Measurements from ENCODE around the gene SLC11A2. TPM values are rescaled to one million over a fixed set of nuclear protein-coding genes. Genes with fewer than 3 reads are reported as not detected.

Gene SLC11A2
- total RNA-seq, 1 donor from 2014 or later = 41.1 TPM

DNA sequence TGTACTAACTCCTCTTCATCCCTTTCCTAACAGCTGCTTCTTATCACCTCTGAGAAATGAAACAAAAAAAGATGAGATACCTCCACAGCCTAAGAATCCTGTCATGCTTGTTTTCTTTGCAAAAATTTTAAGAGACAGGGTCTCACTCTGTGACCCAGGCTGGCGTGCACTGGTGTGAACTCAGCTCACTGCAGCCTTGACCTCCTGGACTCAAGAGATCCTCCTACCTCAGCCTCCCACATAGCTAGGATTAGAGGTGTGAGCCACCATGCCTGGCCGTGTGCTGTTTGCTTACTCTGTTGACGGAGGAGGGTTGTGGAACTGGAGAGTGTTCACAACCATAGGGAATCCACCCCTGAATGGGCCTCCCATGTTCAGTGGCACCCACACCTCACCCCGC lies 41.0 kb upstream of the SLC11A2 start:
- H3K27ac Mint-ChIP-seq (ENCODE audit: unreplicated experiment) = no peak overlapping the region
- DNase-seq = no peak
- TF ChIP-seq, protein P1, sequence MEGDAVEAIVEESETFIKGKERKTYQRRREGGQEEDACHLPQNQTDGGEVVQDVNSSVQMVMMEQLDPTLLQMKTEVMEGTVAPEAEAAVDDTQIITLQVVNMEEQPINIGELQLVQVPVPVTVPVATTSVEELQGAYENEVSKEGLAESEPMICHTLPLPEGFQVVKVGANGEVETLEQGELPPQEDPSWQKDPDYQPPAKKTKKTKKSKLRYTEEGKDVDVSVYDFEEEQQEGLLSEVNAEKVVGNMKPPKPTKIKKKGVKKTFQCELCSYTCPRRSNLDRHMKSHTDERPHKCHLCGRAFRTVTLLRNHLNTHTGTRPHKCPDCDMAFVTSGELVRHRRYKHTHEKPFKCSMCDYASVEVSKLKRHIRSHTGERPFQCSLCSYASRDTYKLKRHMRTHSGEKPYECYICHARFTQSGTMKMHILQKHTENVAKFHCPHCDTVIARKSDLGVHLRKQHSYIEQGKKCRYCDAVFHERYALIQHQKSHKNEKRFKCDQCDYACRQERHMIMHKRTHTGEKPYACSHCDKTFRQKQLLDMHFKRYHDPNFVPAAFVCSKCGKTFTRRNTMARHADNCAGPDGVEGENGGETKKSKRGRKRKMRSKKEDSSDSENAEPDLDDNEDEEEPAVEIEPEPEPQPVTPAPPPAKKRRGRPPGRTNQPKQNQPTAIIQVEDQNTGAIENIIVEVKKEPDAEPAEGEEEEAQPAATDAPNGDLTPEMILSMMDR (IDR thresholded peaks at IDR 0.05; ENCODE audit: partially characterized antibody, unreplicated experiment) = no peak
- no peaks in the 10 kb centered on the region for H3K36me3 Mint-ChIP-seq (ENCODE audit: unreplicated experiment)
- H3K4me3 Mint-ChIP-seq (ENCODE audit: unreplicated experiment) = no peak overlapping the region
- H3K27me3 Mint-ChIP-seq (ENCODE audit: unreplicated experiment) = peaks cover 2% of the 10 kb centered on the region
- no peaks in the 10 kb centered on the region for H3K4me1 Mint-ChIP-seq (ENCODE audit: low read depth, unreplicated experiment)
- H3K9me3 Mint-ChIP-seq (ENCODE audit: unreplicated experiment) = no peaks in the 10 kb centered on the region

DNA sequence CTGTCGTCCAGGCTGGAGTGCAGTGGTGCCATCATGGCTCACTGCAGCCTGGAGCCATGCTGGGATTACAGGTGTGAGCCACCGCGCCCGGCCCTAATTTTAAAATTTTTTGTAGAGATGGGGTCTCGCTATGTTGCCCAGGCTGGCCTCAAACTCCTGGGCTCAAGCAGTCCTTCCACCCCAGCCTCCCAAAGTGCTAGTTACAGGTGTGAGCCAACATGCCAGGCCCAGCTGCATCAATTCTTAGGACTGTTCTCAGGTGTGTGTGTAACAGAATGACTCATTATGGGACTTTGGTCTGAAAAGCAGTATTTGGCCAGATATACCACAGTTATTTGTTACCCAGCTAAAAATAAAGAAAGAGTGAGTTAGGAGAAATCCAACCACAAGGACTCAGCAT lies 39.3 kb upstream of the SLC11A2 start:
- Mint-ChIP-seq H3K27ac (ENCODE audit: unreplicated experiment) (no peak overlapping the region), H3K27me3 (ENCODE audit: unreplicated experiment) (no peaks in the 10 kb centered on the region), H3K4me3 (ENCODE audit: unreplicated experiment) (no peak overlapping the region), H3K4me1 (ENCODE audit: low read depth, unreplicated experiment) (no peaks in the 10 kb centered on the region), H3K9me3 (ENCODE audit: unreplicated experiment) (no peaks in the 10 kb centered on the region), H3K36me3 (ENCODE audit: unreplicated experiment) (no peaks in the 10 kb centered on the region)
- TF ChIP-seq, protein P1 (IDR thresholded peaks at IDR 0.05; ENCODE audit: partially characterized antibody, unreplicated experiment) = no peak
- no peak for DNase-seq

DNA sequence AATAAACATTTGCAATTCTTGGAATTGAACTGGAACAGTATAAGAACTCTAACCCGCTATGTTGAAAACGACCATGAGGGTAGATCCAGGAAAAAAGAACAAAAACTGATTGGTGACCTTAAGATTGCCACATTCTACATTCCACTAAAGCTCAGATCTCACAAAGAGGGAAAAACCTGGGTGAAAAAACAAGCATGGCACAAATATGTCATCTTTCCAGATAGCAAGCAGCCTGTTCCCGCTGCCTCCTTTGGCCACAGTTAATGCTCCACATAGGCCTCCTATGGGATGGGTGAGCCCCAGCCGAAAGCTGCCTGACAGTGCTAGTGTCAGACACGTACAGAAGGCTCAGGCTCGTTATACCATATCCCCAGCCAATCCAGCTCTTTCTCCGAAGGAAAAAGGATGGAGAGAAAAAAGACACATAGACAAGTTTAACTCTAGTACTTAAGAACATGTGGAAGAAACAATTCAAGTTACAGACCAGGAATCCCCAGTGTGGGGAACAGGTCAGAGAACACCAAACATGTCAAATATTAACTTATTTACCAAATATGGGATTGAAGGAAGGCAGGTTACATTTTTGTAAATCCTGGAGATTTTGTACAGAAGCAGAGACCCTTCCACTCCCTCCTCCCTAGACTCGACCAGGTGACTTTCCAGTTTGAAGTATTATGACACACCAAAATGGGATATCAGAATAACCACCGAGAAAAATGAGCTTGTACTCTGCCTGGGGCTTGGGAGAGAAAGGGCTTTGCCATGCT lies 36.6 kb upstream of the SLC11A2 start:
- H3K9me3 Mint-ChIP-seq (ENCODE audit: unreplicated experiment) = peaks cover 1% of the 10 kb centered on the region
- no peak overlapping the region for H3K4me3 Mint-ChIP-seq (ENCODE audit: unreplicated experiment)
- no peak for DNase-seq
- no peak overlapping the region for H3K27ac Mint-ChIP-seq (ENCODE audit: unreplicated experiment)
- H3K27me3 Mint-ChIP-seq (ENCODE audit: unreplicated experiment) = no peaks in the 10 kb centered on the region
- no peaks in the 10 kb centered on the region for H3K4me1 Mint-ChIP-seq (ENCODE audit: low read depth, unreplicated experiment)
- no peaks in the 10 kb centered on the region for H3K36me3 Mint-ChIP-seq (ENCODE audit: unreplicated experiment)
- TF ChIP-seq, protein P1 (IDR thresholded peaks at IDR 0.05; ENCODE audit: partially characterized antibody, unreplicated experiment) = no peak

DNA sequence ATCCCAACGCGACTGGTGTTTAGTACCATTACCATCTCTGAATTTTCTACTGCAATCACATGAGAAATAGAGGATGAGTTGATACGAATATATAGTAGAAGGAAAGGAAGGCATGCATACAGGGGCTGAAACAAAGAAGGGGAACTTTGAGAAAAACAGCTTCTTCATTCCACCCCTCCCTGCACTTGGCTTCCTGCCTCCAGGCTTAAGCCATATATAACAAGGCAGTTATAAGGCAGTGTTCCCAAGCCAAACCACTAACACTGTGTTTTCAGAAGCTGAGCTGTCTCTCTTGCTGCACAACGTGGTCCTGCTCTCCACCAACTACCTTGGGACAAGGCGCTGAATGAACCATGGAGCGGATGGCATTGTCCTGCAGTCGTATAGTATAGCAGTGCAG lies 32.9 kb upstream of the SLC11A2 start:
- H3K4me1 Mint-ChIP-seq (ENCODE audit: low read depth, unreplicated experiment) = no peaks in the 10 kb centered on the region
- no peaks in the 10 kb centered on the region for H3K27me3 Mint-ChIP-seq (ENCODE audit: unreplicated experiment)
- TF ChIP-seq, protein P1 (IDR thresholded peaks at IDR 0.05; ENCODE audit: partially characterized antibody, unreplicated experiment) = no peak
- no peaks in the 10 kb centered on the region for H3K36me3 Mint-ChIP-seq (ENCODE audit: unreplicated experiment)
- H3K4me3 Mint-ChIP-seq (ENCODE audit: unreplicated experiment) = no peak overlapping the region
- DNase-seq = no peak
- H3K9me3 Mint-ChIP-seq (ENCODE audit: unreplicated experiment) = peaks cover 1% of the 10 kb centered on the region
- H3K27ac Mint-ChIP-seq (ENCODE audit: unreplicated experiment) = peak overlapping the region; percentile 22

DNA sequence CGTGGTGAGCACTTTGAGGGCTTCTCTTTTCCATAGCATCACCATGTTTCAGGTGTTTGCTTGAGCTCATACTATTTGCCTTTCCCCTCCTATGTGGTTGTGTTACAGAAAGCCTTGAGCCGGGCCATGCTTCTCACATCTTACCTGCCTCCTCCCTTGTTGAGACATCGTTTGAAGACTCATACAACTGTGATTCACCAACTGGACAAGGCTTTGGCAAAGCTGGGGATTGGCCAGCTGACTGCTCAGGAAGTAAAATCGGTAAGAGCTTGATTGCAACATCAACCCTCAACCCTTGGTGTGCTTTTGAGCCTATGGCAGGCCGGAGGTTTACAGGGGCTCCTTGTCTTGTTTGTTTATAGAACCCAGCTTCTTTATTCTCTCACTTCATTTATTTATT lies 30.1 kb upstream of the SLC11A2 start:
- Mint-ChIP-seq H3K9me3 (ENCODE audit: unreplicated experiment) (peaks cover 1% of the 10 kb centered on the region), H3K4me1 (ENCODE audit: low read depth, unreplicated experiment) (no peaks in the 10 kb centered on the region), H3K27ac (ENCODE audit: unreplicated experiment) (no peak overlapping the region), H3K36me3 (ENCODE audit: unreplicated experiment) (no peaks in the 10 kb centered on the region), H3K4me3 (ENCODE audit: unreplicated experiment) (no peak overlapping the region), H3K27me3 (ENCODE audit: unreplicated experiment) (no peaks in the 10 kb centered on the region)
- TF ChIP-seq, protein P1 (IDR thresholded peaks at IDR 0.05; ENCODE audit: partially characterized antibody, unreplicated experiment) = no peak
- no peak for DNase-seq

All from glutamatergic neuron (in vitro differentiated cells).